Upper lobe of left lung (tissue), 6 donors: ENCODE data around the gene MBOAT1. TPM values are rescaled to one million over a fixed set of nuclear protein-coding genes. Genes with fewer than 3 reads are reported as not detected.
"Not testable (repeated sequence)": the region's sequence is repeated elsewhere in the genome, so short reads cannot be mapped to it uniquely, and the experiment has no call there.

ENCODE experiments used
- ATAC-seq, 2 donors: fragments of 200-7000 bp; cut with Tn5 transposase; one replicate each; pipeline ENCODE4 v1.9.1; 2022; ENCODE audit warnings: mild to moderate bottlenecking in 2 of 2, moderate library complexity in 2 of 2; ENCODE audit not compliant: low FRiP score in 2 of 2
- DNase-seq, 2 donors: peaks; one replicate each; pipeline ENCODE4 v3.0.0-alpha.2; 2019 to 2020
- H3K27ac ChIP-seq, 4 donors: fragments of 200-600 bp; sonication (generic); one replicate each; pipeline ENCODE4 v1.5.1; 2016 to 2019
- H3K27me3 ChIP-seq, 4 donors: fragments of 200-600 bp; sonication (generic); one replicate each; pipeline ENCODE4 v1.5.1; 2017 to 2019
- H3K36me3 ChIP-seq, 4 donors: fragments of 200-600 bp; sonication (generic); one replicate each; pipeline ENCODE4 v1.5.1; 2016 to 2019
- H3K4me1 ChIP-seq, 4 donors: fragments of 200-600 bp; sonication (generic); one replicate each; pipeline ENCODE4 v1.5.1; 2018 to 2019
- H3K4me3 ChIP-seq, 4 donors: fragments of 200-600 bp; sonication (generic); one replicate each; pipeline ENCODE4 v1.5.1; 2017 to 2019; ENCODE audit warnings: mild to moderate bottlenecking in 2 of 4, moderate library complexity in 1 of 4
- H3K9me3 ChIP-seq, 4 donors: fragments of 200-600 bp; sonication (generic); one replicate each; pipeline ENCODE4 v1.5.1; 2018 to 2019
- EP300 ChIP-seq, 4 donors: sonication (generic); formaldehyde crosslinking; IDR thresholded peaks; one replicate each; pipeline ENCODE4 v1.5.1; 2017; ENCODE audit warnings: antibody characterized with exemption in 4 of 4, control low read depth in 2 of 4
- POLR2A ChIP-seq, 4 donors: fragments of 450-650 bp; IDR thresholded peaks; one replicate each; pipeline ENCODE4 v1.5.1; 2016 to 2017; ENCODE audit warnings: antibody characterized with exemption in 4 of 4, mild to moderate bottlenecking in 2 of 4
- POLR2AphosphoS5 ChIP-seq, 2 donors: sonication (generic); formaldehyde crosslinking; IDR thresholded peaks; one replicate each; pipeline ENCODE4 v1.5.1; 2017; ENCODE audit warnings: antibody characterized with exemption in 2 of 2
- WGBS, 2 donors: methylation state at CpG; one replicate each; pipeline ENCODE4 v1.1.5; 2017 to 2018; 5-methylcytosine and 5-hydroxymethylcytosine counted together
- total RNA-seq, 6 donors: library from RNA; depleted of rRNA in 4 of 6; stranded (reverse); fragments of >200 nt in 4 of 6; gene quantifications; one replicate each; pipeline versions ENCODE4 v1.1.0 to v1.2.1, GENCODE V29; 2016 to 2021
- TF ChIP-seq, protein P1 (sequence below), 6 experiments: fragments of 450-650 bp in 4 of 6; fragments of 200-600 bp in 2 of 6; sonication (generic) in 2 of 6; IDR thresholded peaks; one replicate each; pipeline ENCODE4 v1.5.1; 2016 to 2019; ENCODE audit warnings: antibody characterized with exemption in 6 of 6
- donor health status: DM: no; HTN: no; CAD: no; lungs with moderate emphysema.
- donor health status: DM: no; HTN: yes; CAD: no; lungs with severe emphysema.

MBOAT1 gene
- total RNA-seq, 6 donors from 2014 or later = 4.2 to 17.5 (median 12.2) TPM

DNA sequence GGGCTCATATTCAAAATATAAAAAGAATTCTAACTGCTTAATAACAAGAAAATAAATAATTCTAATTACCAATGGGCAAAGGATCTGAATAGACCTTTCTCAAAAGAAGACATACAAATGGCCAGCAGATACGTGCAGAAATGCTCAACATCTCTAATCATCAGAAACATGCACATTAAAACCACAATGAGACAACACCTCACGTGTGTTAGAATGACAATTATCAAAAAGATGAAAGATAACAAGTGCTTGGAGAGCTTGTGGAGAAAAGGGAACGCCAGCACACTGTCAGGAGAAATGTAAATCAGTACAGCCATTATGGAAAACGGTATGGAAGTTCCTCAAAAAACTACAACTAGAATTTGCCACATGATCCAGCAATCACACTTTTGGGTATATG lies 53.6 kb downstream of the MBOAT1 start:
- H3K4me1 ChIP-seq = no peaks in the 10 kb centered on the region
- TF ChIP-seq, protein P1, sequence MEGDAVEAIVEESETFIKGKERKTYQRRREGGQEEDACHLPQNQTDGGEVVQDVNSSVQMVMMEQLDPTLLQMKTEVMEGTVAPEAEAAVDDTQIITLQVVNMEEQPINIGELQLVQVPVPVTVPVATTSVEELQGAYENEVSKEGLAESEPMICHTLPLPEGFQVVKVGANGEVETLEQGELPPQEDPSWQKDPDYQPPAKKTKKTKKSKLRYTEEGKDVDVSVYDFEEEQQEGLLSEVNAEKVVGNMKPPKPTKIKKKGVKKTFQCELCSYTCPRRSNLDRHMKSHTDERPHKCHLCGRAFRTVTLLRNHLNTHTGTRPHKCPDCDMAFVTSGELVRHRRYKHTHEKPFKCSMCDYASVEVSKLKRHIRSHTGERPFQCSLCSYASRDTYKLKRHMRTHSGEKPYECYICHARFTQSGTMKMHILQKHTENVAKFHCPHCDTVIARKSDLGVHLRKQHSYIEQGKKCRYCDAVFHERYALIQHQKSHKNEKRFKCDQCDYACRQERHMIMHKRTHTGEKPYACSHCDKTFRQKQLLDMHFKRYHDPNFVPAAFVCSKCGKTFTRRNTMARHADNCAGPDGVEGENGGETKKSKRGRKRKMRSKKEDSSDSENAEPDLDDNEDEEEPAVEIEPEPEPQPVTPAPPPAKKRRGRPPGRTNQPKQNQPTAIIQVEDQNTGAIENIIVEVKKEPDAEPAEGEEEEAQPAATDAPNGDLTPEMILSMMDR (IDR thresholded peaks at IDR 0.05) = no peak
- TF ChIP-seq POLR2AphosphoS5 (IDR thresholded peaks at IDR 0.05) = no peak
- no peak for TF ChIP-seq EP300 (IDR thresholded peaks at IDR 0.05)
- TF ChIP-seq POLR2A (IDR thresholded peaks at IDR 0.05) = no peak
- no peaks in the 10 kb centered on the region for H3K36me3 ChIP-seq
- H3K4me3 ChIP-seq = no peak overlapping the region
- no peak for DNase-seq
- no peak overlapping the region for H3K27ac ChIP-seq
- no peak for ATAC-seq
- 94 to 96% methylated on average over 4 of the region's 4 CpGs for WGBS, 2 donors
- H3K9me3 ChIP-seq = no peaks in the 10 kb centered on the region
- no peaks in the 10 kb centered on the region for H3K27me3 ChIP-seq

GRCh38 chr6:20156824-20157223 lies 55.4 kb downstream of the MBOAT1 start:
- no peak overlapping the region for H3K4me3 ChIP-seq
- ATAC-seq (no peak), DNase-seq (no peak)
- TF ChIP-seq POLR2AphosphoS5 (IDR thresholded peaks at IDR 0.05) (no peak), POLR2A (IDR thresholded peaks at IDR 0.05) (no peak), EP300 (IDR thresholded peaks at IDR 0.05) (no peak)
- TF ChIP-seq, protein P1 (IDR thresholded peaks at IDR 0.05) = no peak
- no peaks in the 10 kb centered on the region for H3K9me3 ChIP-seq
- H3K4me1 ChIP-seq = no peaks in the 10 kb centered on the region
- H3K27me3 ChIP-seq = no peaks in the 10 kb centered on the region
- H3K36me3 ChIP-seq = peaks cover 0 to 2% (median under 1%) of the 10 kb centered on the region in 4 donors
- 86 to 94% methylated on average over 2 of the region's 2 CpGs for WGBS, 2 donors
- no peak overlapping the region for H3K27ac ChIP-seq

GRCh38 chr6:20154753-20155152 lies 57.5 kb downstream of the MBOAT1 start:
- Histone ChIP-seq H3K4me3 (no peak overlapping the region), H3K4me1 (no peaks in the 10 kb centered on the region), H3K36me3 (peaks cover 0 to 12% (median 1%) of the 10 kb centered on the region in 4 donors), H3K27ac (no peak overlapping the region), H3K27me3 (no peaks in the 10 kb centered on the region), H3K9me3 (no peaks in the 10 kb centered on the region)
- 96 to 100% methylated on average over 2 of the region's 2 CpGs for WGBS, 2 donors
- ATAC-seq (no peak), DNase-seq (no peak)
- no peak for TF ChIP-seq EP300 (IDR thresholded peaks at IDR 0.05)

GRCh38 chr6:20153194-20153593 lies 59.1 kb downstream of the MBOAT1 start:
- no peak overlapping the region for H3K27ac ChIP-seq
- H3K36me3 ChIP-seq = peaks cover 0 to 12% (median 1%) of the 10 kb centered on the region in 4 donors
- H3K4me3 ChIP-seq = no peak overlapping the region
- TF ChIP-seq EP300 (IDR thresholded peaks at IDR 0.05) = no peak
- no peak for TF ChIP-seq POLR2A (IDR thresholded peaks at IDR 0.05)
- H3K9me3 ChIP-seq = no peaks in the 10 kb centered on the region
- H3K27me3 ChIP-seq = no peaks in the 10 kb centered on the region
- ATAC-seq (no peak), DNase-seq (no peak)
- no peaks in the 10 kb centered on the region for H3K4me1 ChIP-seq
- 89 to 90% methylated on average over 3 of the region's 3 CpGs for WGBS, 2 donors

GRCh38 chr6:20148433-20148832 lies 63.8 kb downstream of the MBOAT1 start:
- H3K9me3 ChIP-seq = no peaks in the 10 kb centered on the region
- 49 to 55% methylated on average over 4 of the region's 4 CpGs for WGBS, 2 donors
- peaks cover 0 to 21% (median 6%) of the 10 kb centered on the region in 4 donors for H3K36me3 ChIP-seq
- TF ChIP-seq, protein P1 (IDR thresholded peaks at IDR 0.05) = no peak
- no peak for TF ChIP-seq EP300 (IDR thresholded peaks at IDR 0.05)
- TF ChIP-seq POLR2AphosphoS5 (IDR thresholded peaks at IDR 0.05) = no peak
- no peak for TF ChIP-seq POLR2A (IDR thresholded peaks at IDR 0.05)
- H3K4me3 ChIP-seq = no peak overlapping the region
- DNase-seq (no peak), ATAC-seq (peak in 1 of 2 donors; percentile 56)
- H3K4me1 ChIP-seq = no peaks in the 10 kb centered on the region
- H3K27ac ChIP-seq = no peak overlapping the region
- H3K27me3 ChIP-seq = no peaks in the 10 kb centered on the region

DNA sequence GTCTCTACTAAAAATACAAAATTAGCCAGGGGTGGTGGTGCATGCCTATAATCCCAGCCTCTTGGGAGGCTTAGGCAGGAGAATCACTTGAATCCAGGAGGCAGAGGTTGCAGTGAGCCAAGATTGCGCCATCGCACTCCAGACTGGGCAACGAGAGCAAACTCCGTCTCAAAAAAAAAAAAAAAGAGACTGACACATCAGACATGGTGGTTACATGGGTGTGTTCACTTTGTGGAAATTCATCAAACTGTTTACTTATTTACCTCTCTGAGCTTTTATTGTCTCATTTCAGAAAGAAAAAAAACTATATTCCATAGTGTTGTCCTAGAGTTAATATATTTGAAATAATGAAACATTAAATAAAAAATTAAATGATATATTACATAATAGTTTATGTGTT lies 64.8 kb downstream of the MBOAT1 start:
- 72 to 81% methylated on average over 4 of the region's 4 CpGs for WGBS, 2 donors
- ATAC-seq (no peak), DNase-seq (no peak)
- H3K27me3 ChIP-seq = no peaks in the 10 kb centered on the region
- no peak for TF ChIP-seq POLR2AphosphoS5 (IDR thresholded peaks at IDR 0.05)
- TF ChIP-seq EP300 (IDR thresholded peaks at IDR 0.05) = no peak
- TF ChIP-seq, protein P1 (IDR thresholded peaks at IDR 0.05) = no peak
- TF ChIP-seq POLR2A (IDR thresholded peaks at IDR 0.05) = no peak
- H3K9me3 ChIP-seq = no peaks in the 10 kb centered on the region
- H3K4me3 ChIP-seq = no peak overlapping the region
- H3K4me1 ChIP-seq = no peaks in the 10 kb centered on the region
- no peak overlapping the region for H3K27ac ChIP-seq
- H3K36me3 ChIP-seq = peaks cover 0 to 29% (median 7%) of the 10 kb centered on the region in 4 donors

- H3K27me3 ChIP-seq, ATAC-seq, H3K4me3 ChIP-seq, H3K9me3 ChIP-seq, H3K4me1 ChIP-seq, DNase-seq, H3K27ac ChIP-seq: not testable (repeated sequence)
- H3K36me3 ChIP-seq = peaks cover 0 to 29% (median 7%) of the 10 kb centered on the region in 4 donors
- 94 to 95% methylated on average over 6 of the region's 6 CpGs for WGBS, 2 donors
Measured at GRCh38 chr6:20146831-20147230, 65.4 kb downstream of the MBOAT1 start.
